HG03378 (cell line): ENCODE measurements around the gene ZDHHC22.

Source experiments
- ATAC-seq: cut with Tn5 transposase; IDR thresholded peaks from one replicate; pipeline ENCODE4 v1.9.1; 2021; ENCODE audit warnings: mild to moderate bottlenecking, moderate library complexity; ENCODE audit not compliant: unreplicated experiment

ZDHHC22 gene

DNA sequence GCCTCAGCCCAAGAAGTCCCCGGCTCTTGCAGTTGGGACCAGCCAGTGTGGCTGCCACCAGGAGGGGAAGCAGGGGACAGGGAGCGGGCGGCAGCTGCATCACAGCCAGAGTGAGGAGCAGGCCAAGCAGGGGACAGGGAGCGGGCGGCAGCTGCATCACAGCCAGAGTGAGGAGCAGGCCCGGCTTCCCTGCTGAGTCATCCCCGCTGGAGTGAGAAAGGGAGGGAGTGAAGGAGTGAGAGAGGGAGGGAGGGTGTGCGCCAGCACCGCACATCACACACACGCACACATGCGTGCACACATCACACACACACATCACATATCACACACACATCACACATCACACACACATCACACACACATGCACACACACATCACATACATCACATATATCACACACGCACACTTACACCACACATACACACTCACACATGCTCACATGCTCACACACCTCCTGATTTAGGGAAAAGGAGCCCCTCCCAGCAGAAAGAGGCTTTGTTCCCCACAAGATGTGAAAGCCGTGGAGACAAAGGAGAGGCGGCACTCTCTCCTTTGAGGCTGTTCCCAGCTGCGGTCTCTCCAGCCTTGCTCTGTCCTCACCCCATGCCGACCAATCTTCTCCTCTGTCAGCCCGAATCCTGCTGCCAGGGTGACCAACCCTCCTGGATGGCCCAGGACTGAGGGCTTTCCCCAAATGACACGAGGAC lies 16.7 kb upstream of the ZDHHC22 start:
- ATAC-seq = no peak

DNA sequence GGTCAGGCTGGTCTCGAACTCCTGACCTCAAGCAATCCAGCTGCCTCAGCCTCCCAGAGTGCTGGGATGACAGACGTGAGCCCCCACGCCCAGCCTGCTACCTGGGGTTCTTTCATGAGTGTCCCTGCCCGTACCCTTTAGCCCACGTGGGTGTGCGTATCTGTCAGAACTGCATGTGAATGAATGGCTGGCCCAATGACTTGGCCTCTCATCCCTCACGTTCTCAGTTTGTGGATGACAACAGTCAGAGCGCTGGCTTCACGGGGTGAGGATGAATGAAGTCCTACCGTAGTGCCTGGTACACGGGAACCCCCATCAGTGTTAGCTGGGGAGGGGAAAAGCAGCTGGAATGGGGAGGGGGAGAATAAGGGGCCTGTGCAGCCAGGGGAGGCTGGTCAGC lies 16.1 kb upstream of the ZDHHC22 start:
- ATAC-seq = no peak

DNA sequence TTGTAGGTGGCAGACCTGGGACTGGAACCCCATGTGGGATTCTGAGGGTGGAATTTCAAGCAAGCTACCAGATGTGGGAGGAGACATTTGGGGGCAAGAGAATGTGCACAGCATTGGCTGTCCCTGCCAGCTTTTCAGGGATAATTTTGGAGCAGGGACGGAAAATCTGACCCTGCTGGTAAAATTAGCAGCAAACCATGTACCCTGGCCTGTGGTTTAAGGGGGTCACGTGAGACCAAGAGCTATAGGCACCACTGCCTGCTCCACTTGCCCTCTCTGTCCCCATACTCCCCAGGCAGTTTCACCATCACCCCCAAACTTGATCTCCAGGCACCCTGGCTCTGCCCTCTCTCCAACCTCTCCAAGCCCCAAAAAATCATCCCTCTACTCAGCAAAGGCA lies 13.5 kb upstream of the ZDHHC22 start:
- ATAC-seq = no peak

DNA sequence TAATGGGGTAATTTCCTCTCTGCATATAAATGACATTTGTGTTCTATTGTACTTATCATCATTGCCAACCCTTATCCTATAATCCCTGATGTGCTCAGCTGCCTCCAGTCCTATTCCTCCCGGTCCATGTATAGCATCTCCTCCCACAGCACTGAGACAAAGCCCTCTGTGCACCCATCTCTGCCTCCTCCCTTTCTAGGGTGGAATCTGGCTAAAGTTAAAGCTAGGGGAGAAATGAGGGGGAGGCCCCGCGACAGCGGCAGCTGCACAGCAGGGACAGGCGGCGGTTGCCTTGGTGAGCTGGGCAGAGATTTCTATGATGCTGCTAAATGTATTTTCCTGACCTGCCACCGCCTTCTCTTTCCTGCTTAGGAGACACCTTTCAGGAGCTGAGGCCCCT lies 12.8 kb upstream of the ZDHHC22 start:
- ATAC-seq = no peak

GRCh38 chr14:77153802-77154201 lies 12.2 kb upstream of the ZDHHC22 start:
- no peak for ATAC-seq

- ATAC-seq = no peak
Observed at GRCh38 chr14:77151918-77152588, 10.5 kb upstream of the ZDHHC22 start.

DNA sequence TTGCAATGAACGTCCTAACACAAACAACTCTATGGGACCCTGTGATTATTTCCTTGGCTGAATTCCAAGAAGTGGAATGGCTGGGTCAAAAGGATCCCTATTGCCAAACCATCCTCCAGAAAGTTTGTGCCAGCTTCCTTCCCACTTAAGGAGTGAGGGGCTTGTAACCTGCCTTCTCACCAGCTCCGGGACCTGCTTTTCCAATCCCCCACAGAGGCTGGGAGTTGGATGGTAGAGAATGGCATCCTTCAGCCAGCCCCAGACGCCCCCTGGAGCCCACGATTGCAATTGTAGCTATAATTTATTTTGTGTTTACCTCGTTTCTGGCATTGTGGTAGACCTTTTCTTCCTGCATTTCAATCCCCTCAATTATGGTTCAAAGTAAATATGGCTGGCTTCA lies 9.7 kb upstream of the ZDHHC22 start:
- ATAC-seq = no peak

DNA sequence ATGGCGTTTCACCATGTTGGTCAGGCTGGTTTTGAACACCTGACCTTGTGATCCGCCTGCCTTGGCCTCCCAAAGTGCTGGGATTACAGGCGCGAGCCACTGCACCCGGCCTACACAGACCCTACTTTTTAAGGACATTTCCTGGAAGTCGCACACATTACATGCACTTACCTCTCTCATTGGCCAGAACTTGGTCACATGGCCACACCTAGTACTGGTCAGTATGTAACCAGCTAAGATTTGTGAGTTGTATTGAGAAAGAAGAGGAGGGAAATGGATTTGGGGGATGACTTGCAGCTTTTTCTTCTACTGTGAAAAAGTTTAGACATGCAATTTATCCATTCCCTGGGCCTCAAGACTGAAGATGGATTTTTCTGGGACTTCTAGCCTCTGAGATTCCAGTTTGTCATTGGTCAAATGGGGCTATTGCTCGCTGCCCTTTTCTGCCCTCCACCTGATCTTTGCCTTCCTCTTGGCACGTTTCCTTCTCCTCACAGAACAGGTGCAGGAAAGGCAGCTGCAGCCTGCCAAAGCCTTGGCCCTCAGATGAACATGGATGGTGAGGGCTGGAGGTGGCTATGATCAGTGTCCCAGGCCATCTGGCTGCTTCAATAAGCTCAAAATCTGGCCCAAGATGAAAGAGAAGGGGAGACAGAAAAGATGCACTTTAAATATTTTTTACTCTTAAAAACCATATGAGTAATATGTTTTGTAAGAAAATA lies 7.1 kb upstream of the ZDHHC22 start:
- no peak for ATAC-seq

DNA sequence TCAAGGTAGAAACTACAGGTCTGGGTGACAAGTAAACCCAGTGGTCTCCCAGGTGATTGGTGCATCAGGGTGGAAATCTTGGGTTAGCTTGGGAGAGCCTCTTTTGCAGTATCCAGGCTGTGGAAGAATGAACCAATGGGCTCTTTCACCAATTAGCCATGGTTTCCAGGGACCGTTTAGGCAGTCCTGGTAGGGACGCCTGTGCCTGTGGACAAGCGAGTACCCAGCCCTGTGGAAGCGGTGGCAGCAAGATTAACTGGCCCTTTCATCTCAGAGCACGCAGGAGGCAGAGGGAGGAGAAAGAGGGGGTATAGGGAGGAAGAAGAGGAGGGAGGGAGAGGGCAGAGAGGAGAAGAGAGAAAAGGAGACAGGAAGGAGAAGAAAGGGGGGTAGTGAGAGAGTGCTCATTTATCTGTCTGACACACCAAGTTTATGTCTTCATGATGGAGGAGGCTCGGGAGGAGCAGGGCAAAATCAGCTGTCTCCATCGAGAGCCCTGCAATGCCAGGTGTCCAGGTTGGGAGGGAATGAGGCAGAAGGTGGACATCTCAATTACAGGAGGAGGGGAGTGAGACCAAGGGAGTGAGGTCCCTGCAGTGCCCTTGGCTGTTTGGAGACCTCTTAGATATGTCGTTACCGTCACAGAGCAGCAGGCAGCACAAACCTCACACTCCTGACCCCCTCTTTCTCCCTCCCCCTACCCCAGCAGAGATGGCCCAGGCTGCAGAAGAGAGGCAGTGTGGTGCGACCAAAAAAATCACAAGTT lies 4.6 kb upstream of the ZDHHC22 start:
- ATAC-seq = no peak

DNA sequence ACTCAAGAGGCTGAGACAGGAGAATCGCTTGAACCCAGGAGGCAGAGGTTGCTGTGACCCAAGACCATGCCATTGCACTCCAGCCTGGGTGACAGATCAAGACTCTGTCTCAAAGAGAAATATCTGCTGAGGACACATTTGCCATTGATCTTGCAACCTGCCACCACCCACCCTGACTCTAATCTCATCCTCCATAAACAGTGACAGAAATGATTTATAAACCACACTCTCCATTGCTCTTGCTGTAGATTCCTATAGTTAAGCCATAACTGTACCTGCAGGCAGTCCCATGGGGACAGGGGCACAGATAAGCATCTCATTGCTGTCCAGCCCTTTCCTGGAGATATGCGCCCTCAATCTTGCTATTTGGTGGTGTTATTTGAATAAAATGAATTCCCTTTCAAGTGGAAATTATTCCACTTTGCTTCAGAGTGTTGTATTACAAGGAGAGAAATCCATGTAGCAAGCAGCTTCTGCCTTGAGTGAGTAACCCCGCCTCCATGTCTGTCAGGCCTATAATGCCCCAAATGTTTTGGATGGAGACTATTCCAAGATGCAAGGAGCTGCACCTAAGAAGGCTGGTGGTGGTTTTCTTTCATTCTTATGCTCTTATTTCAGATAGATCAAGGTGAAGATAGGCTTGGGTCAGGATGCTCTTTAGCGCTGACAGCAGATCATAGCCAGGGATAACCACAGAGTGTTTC lies 3.0 kb upstream of the ZDHHC22 start:
- ATAC-seq = no peak

- ATAC-seq = no peak
Observed at GRCh38 chr14:77143071-77143470, 1.5 kb upstream of the ZDHHC22 start.

- ATAC-seq = no peak
Observed at GRCh38 chr14:77142005-77142800, 612 bp upstream of the ZDHHC22 start.

DNA sequence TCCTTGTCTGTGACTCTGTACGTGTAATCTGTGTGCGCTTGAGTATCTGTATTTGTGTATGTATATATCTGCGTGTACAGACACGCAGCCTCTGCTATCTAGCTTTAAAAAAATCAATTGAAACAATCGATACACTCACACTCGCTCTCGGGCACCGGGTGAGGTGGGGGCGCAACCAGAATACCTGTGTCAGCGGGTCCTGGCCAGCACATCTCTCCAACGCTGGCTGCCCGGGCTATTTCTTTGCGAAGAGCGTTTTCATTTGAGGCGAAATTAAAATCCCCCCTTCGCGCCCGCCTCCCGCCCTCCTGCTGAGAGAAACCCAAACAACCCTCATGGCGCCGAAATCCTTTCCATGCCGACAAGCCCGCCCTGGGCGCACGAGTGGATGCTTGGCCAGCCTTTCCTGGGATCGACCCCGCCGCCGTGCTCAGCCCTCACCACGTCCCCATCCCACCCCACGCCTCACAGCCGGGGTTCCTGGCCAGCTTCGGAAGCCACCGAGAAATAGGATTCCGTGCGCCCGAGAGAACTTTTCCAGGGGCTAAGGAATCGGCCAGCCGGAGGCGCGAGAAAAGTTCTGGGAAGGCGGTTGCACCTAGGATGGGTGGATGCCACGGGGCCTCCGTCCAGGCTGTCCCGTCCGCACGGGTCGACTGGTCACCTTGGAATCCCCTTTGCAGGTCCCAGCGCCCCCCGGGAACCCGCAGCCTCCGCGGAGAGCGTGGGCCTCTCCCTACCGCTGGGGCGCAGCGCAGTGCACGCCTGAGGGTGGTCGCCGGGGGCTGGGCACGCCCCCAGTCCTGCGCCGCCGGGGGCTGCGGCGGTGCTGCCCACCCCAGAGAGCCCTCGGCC lies 1.0 kb downstream of the ZDHHC22 start:
- no peak for ATAC-seq

- ATAC-seq = no peak
Observed at GRCh38 chr14:77139540-77140358, 1.8 kb downstream of the ZDHHC22 start.

GRCh38 chr14:77139022-77139421 lies 2.6 kb downstream of the ZDHHC22 start:
- no peak for ATAC-seq

DNA sequence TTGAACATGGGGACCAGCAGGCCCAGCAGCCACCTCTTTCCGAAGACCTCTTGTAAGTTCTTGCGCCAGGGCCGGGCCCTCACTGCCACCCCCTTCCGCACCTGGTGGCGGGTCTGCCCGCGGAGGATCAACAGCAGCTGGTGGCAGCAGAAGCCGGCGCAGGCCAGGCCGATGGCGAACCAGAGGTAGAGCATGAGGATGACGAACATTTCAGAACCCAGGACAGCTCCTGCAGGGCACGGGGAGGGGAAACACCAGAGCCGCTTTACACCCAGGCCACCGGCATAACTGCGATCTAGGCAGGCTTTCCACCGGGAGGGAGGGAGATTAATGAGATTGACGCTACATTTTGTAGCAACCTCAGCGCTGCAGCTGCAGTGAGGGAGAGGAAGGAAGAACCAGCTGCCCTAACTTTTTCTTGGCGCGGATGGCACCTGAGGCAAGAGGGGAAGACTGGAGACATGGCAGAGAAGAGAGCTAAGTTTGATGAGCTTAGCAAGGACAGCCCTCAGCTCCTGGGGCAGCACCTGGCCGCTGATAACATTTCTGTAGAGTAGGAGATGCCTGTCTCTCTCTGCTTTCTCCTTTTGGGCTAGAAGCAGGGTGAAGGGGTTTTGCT lies 7.8 kb downstream of the ZDHHC22 start:
- no peak for ATAC-seq

DNA sequence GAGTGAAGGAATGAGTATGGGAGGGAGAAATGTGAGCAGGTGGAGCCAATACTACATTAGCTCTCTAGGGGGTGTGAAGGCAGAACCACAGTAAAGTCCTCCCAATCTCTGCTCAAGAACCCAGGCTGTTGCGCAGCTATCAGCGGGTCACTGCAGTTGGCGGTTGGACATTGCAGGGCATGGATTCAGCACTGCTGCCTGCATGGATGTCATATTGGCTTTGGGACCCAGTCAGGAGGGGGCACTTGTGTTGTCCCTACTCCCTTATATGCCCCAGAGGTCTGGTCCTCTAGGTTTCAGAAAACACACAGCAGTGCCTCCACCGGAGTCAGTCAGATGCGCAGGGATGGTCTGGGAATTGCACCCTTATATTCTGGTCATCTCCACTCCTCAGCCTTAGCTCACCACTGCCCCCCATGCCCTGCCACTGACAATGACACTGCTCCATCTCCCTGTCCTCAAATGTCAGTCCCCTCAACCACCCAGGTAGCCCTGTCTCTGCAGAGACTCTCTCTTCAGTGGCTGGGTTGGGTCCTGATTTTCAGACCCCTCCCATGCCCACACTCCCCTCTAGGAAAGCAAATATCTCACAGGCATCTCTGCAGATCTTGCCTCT lies 9.6 kb downstream of the ZDHHC22 start:
- no peak for ATAC-seq
